PC-9 (cell line): ENCODE data around the gene NAP1L4.

Experiments used
- EZH2 ChIP-seq: fragments of 200-600 bp; sonication (generic); IDR thresholded peaks from 2 replicates; pipeline ENCODE4 v1.8.0; 2017; ENCODE audit warnings: antibody characterized with exemption, low read depth
- TF ChIP-seq, protein P1 (sequence below): fragments of 200-600 bp; sonication (generic); conservative IDR thresholded peaks from 2 replicates; pipeline ENCODE4 v1.6.1; 2017; ENCODE audit warnings: mixed run types, antibody characterized with exemption, mild to moderate bottlenecking, moderate library complexity

- no peak for TF ChIP-seq EZH2
- TF ChIP-seq, protein P1, sequence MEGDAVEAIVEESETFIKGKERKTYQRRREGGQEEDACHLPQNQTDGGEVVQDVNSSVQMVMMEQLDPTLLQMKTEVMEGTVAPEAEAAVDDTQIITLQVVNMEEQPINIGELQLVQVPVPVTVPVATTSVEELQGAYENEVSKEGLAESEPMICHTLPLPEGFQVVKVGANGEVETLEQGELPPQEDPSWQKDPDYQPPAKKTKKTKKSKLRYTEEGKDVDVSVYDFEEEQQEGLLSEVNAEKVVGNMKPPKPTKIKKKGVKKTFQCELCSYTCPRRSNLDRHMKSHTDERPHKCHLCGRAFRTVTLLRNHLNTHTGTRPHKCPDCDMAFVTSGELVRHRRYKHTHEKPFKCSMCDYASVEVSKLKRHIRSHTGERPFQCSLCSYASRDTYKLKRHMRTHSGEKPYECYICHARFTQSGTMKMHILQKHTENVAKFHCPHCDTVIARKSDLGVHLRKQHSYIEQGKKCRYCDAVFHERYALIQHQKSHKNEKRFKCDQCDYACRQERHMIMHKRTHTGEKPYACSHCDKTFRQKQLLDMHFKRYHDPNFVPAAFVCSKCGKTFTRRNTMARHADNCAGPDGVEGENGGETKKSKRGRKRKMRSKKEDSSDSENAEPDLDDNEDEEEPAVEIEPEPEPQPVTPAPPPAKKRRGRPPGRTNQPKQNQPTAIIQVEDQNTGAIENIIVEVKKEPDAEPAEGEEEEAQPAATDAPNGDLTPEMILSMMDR, result no peak
Observed at GRCh38 chr11:3035333-3035732, 43.2 kb upstream of the NAP1L4 start.
